Measurements from ENCODE around the gene IFT122. TPM values are rescaled to one million over a fixed set of nuclear protein-coding genes. Genes with fewer than 3 reads are reported as not detected.
A peak's percentile ranks its signal among the peaks of the same experiment; 100 is the strongest.

Gene IFT122
- total and polyA plus RNA-seq, 2 experiments from 2014 or later, result 10.2 to 38.8 TPM

DNA sequence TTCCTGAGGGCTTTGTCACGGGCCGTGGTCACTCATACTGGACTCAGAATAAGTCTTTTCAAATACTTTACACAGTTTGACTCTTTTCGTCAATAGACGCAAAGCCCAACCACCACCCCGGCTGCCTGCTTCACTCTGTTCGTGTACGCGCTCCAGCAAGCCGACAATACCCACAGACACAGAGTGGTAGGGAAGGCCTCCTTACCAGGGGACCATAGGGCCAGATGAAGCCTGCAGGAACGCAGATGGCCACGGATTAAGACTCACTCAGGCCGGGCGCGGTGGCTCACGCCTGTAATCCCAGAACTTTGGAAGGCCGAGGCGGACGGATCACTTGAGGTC is 41.2 kb upstream of the IFT122 start:
- H3K27me3 Mint-ChIP-seq (ENCODE audit: insufficient read depth, low read depth, poor library complexity), result peaks cover 9% of the 10 kb centered on the region
- Histone ChIP-seq H3K27ac (ENCODE audit: low read depth) (peak overlapping the region; percentile 14; the same call in 1 of the 2 replicates), H3K4me2 (peak overlapping the region; percentile 100), H2AFZ (peak overlapping the region; percentile 24; the same call in 1 of the 2 replicates), H3K27me3 (ENCODE audit: insufficient read depth) (no peaks in the 10 kb centered on the region), H3F3A (replicated peaks; ENCODE audit: low read depth) (no peaks in the 10 kb centered on the region), H3K4me3 (peak overlapping the region; percentile 87), H4K20me1 (replicated peaks; ENCODE audit: insufficient read depth) (peaks cover 13% of the 10 kb centered on the region; the same call in 1 of the 2 replicates), H3K79me2 (replicated peaks; ENCODE audit: insufficient read depth) (peaks cover 45% of the 10 kb centered on the region), H3K9me2 (ENCODE audit: insufficient read depth) (no peaks in the 10 kb centered on the region), H3K4me1 (ENCODE audit: insufficient read depth) (peaks cover 5% of the 10 kb centered on the region; the same call in 1 of the 2 replicates), H3K36me3 (ENCODE audit: insufficient read depth) (no peaks in the 10 kb centered on the region)
- ATAC-seq, result peak; percentile 49
- H3K4me1 Mint-ChIP-seq, result peaks cover 12% of the 10 kb centered on the region
- peak overlapping the region; percentile 99 for H3K4me3 Mint-ChIP-seq
- no peaks in the 10 kb centered on the region; the same call in 2 of the 3 replicates for H3K9me3 Mint-ChIP-seq
- peak overlapping the region; percentile 99 for H3K27ac Mint-ChIP-seq
- peaks cover 14% of the 10 kb centered on the region for H3K36me3 Mint-ChIP-seq (ENCODE audit: low read depth)
- DNase-seq (ENCODE audit: low spot score), result peak; percentile 22
- TF ChIP-seq POLR2AphosphoS5 (IDR thresholded peaks at IDR 0.05; ENCODE audit: low read depth), result no peak
- no peak for TF ChIP-seq EZH2 (IDR thresholded peaks at IDR 0.05; ENCODE audit: low read depth, unreplicated experiment)
- no peak for TF ChIP-seq REST (IDR thresholded peaks at IDR 0.05; ENCODE audit: unreplicated experiment)
- TF ChIP-seq ZNF114 (CRISPR knock-in tag; IDR thresholded peaks at IDR 0.05), result no peak
- no peak for TF ChIP-seq EZH2phosphoT487 (IDR thresholded peaks at IDR 0.05; ENCODE audit: unreplicated experiment)
- TF ChIP-seq ZNF462 (CRISPR knock-in tag; IDR thresholded peaks at IDR 0.05), result no peak
- no peak for TF ChIP-seq STAT1 (IDR thresholded peaks at IDR 0.05; ENCODE audit: unreplicated experiment)
- TF ChIP-seq NANOG (IDR thresholded peaks at IDR 0.05; ENCODE audit: borderline replicate concordance), result no peak
- TF ChIP-seq, protein P1, sequence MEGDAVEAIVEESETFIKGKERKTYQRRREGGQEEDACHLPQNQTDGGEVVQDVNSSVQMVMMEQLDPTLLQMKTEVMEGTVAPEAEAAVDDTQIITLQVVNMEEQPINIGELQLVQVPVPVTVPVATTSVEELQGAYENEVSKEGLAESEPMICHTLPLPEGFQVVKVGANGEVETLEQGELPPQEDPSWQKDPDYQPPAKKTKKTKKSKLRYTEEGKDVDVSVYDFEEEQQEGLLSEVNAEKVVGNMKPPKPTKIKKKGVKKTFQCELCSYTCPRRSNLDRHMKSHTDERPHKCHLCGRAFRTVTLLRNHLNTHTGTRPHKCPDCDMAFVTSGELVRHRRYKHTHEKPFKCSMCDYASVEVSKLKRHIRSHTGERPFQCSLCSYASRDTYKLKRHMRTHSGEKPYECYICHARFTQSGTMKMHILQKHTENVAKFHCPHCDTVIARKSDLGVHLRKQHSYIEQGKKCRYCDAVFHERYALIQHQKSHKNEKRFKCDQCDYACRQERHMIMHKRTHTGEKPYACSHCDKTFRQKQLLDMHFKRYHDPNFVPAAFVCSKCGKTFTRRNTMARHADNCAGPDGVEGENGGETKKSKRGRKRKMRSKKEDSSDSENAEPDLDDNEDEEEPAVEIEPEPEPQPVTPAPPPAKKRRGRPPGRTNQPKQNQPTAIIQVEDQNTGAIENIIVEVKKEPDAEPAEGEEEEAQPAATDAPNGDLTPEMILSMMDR (conservative IDR thresholded peaks at IDR 0.05; ENCODE audit: low read depth in 2 of 2), result no peak
- no peak for TF ChIP-seq ETS1 (IDR thresholded peaks at IDR 0.05)
- TF ChIP-seq JUNB (IDR thresholded peaks at IDR 0.05; ENCODE audit: unreplicated experiment), result no peak
- TF ChIP-seq ZNF331 (CRISPR knock-in tag; IDR thresholded peaks at IDR 0.05; ENCODE audit: low read depth), result no peak
